B cell (primary cell): ENCODE measurements around the gene DDX10.

Source experiments
- CTCF ChIP-seq: fragments of 200-600 bp; IDR thresholded peaks from one replicate; pipeline ENCODE4 v1.8.0; 2022; ENCODE audit warnings: antibody characterized with exemption, mild to moderate bottlenecking
- EZH2 ChIP-seq: IDR thresholded peaks from 2 replicates; pipeline ENCODE4 v1.6.1; 2012; ENCODE audit warnings: borderline replicate concordance, low read depth, mild to moderate bottlenecking, moderate library complexity, low read length; ENCODE audit not compliant: insufficient read depth, poor library complexity, severe bottlenecking

GRCh38 chr11:108985945-108986279 lies 321.0 kb downstream of the DDX10 start:
- no peak for TF ChIP-seq CTCF
- TF ChIP-seq EZH2, result no peak
